B cell (primary cell): ENCODE measurements around the gene CDIPT.
"Not testable (repeated sequence)": the region's sequence is repeated elsewhere in the genome, so short reads cannot be mapped to it uniquely, and the experiment has no call there.

ENCODE experiments used
- CTCF ChIP-seq: fragments of 200-600 bp; IDR thresholded peaks from one replicate; pipeline ENCODE4 v1.8.0; 2022; ENCODE audit warnings: antibody characterized with exemption, mild to moderate bottlenecking
- EZH2 ChIP-seq: IDR thresholded peaks from 2 replicates; pipeline ENCODE4 v1.6.1; 2012; ENCODE audit warnings: borderline replicate concordance, low read depth, mild to moderate bottlenecking, moderate library complexity, low read length; ENCODE audit not compliant: insufficient read depth, poor library complexity, severe bottlenecking

GRCh38 chr16:29909851-29910250 lies 46.8 kb upstream of the CDIPT start:
- not testable (repeated sequence) for TF ChIP-seq CTCF, EZH2
